Measurements from ENCODE around the gene RFTN1. TPM values are rescaled to one million over a fixed set of nuclear protein-coding genes. Genes with fewer than 3 reads are reported as not detected.
"Not testable (repeated sequence)": the region's sequence is repeated elsewhere in the genome, so short reads cannot be mapped to it uniquely, and the experiment has no call there.

Gene RFTN1
- total RNA-seq, 1 donor from 2014 or later, result 25.0 TPM

DNA sequence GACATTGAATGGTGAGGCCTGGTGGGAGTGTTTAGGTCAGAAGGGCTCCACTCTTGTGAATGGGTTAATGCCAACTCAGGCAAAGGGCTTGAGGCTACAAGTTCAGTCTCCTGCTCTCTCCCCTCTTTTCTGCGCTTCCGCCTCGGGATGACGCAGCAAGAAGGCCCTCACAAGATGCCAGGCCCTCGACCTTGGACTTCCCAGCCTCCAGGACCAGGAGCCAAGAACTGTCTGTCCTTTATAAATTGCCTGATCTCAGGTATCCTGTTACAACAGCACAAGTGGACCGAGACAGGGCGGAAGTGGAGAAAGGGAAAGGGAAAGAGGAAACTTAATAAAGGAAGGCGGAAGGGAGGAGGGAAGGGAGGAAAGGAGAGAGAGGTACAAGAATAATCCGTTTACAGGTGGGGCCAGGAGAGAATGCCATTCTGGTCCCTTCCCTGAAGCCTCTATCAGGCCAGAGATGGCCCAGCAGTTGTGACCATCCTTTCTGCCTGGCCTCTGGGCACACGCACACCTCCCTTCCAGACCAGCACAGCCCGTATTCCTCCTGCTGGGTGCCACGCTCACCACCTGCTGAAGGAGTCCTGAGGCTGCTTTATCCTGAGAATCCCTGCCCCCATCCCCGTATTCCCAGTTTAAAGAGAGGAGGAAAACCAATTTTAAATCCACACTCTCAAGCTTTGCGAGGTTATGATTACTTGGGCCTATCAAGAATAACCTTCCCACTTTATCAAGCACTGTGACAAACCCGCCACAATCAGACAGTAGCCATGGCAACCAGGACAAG, 184.3 kb downstream of the RFTN1 start:
- DNase-seq (no peak), ATAC-seq (no peak)
- intact Hi-C loops (cut with micrococcal nuclease), result no loop called here

DNA sequence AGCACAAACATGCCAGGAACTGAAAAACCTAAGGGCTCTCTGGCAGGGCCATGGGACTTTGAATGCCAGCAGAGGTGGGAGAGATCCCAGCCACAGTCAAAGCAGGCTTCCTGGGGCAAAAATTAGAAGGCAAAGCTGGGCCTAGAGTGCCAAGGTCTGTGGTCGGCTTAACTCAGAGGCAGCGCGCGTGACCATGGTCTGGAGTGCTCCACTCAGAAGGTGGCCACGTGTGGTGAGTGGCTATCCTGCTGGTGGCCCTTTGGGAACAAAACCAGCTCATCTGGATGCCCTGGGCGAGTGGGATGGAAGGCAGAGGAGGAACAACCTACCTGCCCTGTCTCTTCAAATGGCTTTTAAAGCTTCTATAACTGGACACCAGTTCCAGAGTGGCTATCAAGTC, 185.4 kb downstream of the RFTN1 start:
- no peak for ATAC-seq
- intact Hi-C loops (cut with micrococcal nuclease), result no loop called here
- DNase-seq, result no peak

DNA sequence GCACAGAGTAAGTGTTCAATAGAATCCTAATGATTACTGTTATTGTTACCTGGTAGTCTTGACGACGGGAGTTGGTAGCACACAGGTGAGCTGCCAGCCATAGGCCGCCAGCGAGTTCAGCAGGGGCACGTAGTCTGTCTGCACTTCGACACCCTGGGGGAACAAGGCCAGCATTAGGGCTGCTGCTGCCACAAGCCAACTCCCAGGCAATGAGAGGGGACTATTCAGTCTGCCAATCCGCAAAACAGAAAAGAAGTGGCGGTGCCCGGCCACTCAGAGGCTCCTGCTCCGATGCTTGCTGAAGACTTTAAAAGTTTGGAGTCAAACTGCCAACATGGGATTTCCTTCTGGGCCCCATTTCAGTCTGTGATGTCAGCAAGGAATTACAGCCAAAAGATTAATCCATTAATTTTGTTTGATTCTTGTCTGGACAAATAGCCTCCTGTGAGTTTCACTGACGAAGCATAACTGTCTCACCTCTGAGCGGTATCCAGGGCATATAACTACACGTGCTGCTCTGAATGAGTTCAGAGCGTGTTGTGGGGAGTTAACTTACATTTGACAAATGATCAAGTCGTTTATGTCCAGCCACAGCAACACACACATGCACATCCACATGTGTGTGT, 186.7 kb downstream of the RFTN1 start:
- DNase-seq (no peak), ATAC-seq (no peak)
- intact Hi-C loops (cut with micrococcal nuclease), result no loop called here

DNA sequence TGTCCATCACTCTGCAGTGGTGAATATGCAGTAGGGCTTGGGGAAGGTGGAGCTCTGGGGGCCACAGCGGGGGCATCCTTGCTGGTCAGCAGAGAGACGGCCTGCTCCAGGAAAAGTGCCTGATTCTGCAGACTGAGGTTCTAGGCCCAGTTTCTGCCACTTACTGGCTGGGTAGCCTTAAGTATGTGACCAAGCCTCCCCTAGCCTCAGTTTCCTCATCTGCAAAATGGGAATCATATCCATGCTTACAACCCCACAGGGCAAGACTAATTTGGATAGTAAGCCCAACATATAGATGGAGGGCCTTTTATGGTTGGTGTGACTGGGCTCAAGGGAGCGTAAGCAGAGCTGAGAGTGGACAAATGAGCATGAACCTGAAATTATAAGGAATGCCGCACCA, 187.6 kb downstream of the RFTN1 start:
- intact Hi-C loops (cut with micrococcal nuclease), result no loop called here
- DNase-seq, result no peak
- ATAC-seq, result no peak

DNA sequence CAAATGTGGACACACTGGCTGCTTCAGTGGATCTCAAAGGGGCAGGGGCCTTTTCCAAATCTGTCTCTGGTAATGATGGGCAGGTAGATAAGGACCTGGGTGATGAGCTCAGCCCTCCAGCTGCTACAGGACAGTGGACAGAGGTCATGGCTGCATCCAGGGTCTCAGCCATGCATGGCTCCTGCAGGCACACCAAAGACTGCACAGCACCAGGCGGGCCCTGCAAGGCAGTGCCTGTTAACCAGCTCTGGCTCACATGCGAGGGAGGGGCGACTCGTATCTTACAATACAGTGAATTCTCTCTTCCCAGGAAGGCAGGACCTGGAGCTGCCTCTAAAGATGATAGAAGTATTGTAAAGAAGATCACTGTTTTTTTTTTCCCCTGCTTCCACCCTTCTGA, 189.8 kb downstream of the RFTN1 start:
- no peak for DNase-seq
- ATAC-seq, result no peak
- intact Hi-C loops (cut with micrococcal nuclease), result no loop called here

DNA sequence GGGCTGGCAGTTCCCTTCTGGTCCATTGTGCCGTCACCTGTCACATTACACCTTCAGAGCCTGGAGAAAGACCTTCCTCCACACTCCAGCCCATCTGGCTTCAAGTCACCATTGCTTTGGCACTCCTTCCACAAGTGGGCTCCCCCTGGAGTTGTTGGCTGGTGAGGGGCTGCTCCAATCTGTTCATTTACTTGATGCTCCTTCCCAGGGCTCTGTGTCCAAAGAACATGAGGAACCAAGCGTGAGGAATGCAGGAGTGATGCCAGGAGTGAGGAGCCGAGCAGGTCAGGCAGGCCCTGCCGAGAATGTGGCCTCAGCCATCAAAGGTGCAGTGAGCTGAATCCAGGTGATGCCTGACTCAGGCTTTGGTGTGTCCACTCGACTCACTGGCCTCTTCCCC, 191.3 kb downstream of the RFTN1 start:
- ATAC-seq (peak; percentile 16), DNase-seq (no peak)
- intact Hi-C loops (cut with micrococcal nuclease), result no loop called here

DNA sequence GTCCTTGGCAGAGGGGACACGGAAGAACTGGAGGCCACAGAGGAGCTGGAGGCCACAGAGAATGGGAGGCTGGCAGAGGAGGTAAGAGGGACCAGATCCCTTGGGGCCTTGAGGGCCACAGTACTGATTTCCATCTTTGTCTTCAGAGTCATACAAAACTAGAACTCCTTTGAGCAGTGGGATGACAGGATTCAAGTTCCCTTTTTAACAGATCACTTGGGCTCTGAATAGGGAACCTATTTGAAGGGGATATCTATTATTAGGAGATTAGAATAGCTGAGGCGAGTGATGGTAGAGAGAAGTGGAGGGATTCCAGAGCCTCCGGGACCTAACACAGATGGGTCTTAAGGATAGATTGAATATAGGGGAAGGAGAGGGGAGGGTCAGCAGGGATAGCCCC, 192.8 kb downstream of the RFTN1 start:
- ATAC-seq (no peak), DNase-seq (no peak)
- intact Hi-C loops (cut with micrococcal nuclease), result no loop called here

DNA sequence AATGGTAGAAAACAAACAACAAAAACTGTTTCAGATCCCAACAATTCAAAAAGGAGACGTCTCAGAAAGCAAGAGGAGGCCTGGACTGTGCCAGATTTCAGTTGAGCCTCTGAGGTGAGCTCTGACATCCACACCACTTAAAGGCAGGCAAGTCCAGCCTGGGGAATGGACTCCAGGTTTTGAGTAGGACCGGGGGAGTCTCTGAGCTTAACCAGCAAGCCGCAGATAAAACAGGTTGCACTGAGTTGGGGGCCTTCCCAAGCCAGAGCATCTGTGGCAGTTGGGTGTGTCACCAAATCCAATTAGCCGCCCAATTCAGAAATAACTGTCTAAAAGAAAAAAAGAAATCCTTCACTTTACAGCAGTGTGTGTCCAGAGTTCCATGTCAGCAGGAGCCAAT, 193.8 kb downstream of the RFTN1 start:
- intact Hi-C loops (cut with micrococcal nuclease), result no loop called here
- DNase-seq, result no peak
- no peak for ATAC-seq

DNA sequence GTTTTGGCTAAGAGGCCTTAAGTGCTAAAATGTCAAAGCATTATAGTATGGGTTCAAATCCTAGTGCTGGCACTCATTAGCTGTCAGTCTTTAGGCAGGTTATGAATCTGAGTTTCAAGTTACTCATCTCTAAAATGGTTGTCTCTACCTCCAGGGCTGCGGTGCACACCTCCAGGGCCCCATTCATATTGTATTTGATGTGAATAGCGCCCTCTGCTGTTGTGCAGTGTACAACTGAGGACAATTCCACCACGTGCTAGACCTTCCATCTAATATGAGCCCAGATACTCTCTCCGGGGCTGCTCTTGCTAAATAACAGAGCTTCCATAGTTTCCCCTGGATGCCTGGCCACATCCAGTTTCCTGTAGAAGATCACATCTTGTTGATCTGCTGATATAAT, 194.2 kb downstream of the RFTN1 start:
- DNase-seq (no peak), ATAC-seq (no peak)
- intact Hi-C loops (cut with micrococcal nuclease), result no loop called here

DNA sequence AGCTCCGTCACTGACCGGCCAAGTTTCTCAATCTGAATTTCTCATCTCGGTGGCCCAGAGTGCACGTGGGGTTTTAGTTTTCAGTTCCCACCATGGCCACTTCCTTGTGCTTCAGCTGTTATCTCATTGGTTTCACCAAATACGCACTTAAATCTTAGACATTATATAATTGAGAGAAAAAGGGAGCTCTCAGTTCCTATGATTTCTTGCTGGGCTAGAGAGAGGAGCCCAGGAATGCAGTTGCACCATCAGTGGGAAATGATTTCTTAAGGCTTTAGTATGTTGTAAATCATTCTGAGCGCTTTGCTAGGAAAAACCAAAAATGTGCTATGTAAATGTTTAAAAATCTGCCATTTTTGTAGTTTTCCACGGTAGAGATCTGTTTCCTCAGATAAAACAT, 195.3 kb downstream of the RFTN1 start:
- intact Hi-C loops (cut with micrococcal nuclease), result no loop called here
- DNase-seq, result no peak
- ATAC-seq, result no peak

DNA sequence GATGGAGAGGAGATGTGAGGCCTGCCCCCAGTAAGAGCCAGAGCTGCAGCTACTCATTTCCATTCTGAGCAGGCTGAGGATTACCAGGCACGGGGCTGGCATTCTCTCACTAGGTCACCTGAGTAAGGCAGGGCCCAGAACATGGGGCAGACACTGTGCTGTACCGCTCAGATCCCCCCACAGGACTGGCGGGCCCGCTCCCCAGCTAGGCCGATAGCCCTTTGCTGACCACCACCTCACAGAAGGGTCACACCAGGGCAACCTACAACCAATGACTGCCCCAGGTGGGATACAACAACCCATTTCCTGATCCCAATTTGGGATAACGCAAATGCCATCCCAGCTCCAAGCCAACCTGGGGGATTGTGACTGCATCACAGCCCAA, 195.9 kb downstream of the RFTN1 start:
- intact Hi-C loops (cut with micrococcal nuclease), result no loop called here
- DNase-seq, result no peak
- no peak for ATAC-seq

DNA sequence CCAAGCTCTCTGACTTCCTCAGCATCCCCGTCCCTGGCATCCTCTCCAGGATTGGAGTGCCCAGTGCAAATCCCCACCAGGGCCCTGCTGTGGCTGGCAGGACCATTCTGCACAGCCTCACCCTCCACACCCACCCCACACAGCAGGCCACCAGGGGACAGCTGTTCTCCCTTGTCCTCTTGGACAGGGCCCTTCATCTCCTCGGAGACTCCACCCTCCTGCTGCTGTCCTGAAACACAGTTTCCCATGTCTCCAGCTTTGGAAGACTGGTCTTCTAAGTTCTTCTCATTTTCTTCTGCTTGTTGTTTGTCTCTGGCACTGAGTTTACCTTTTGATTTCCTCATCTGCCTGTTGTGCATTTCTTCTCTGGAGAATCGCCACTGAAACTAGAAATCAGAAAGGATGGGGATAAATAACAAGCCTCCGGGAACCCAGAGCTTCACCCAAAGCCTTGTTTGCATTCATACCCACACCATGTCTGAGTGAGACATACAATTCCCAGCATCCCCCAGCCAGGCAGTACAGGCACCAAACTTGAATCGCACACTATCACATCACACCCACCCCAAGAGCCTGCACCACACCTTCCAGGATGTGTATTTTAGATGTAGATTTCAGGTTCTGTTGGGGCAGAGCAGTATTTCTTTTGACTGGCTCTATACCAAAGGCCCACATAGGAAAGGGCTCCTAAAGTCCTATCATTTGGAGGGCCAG, 196.5 kb downstream of the RFTN1 start:
- intact Hi-C loops (cut with micrococcal nuclease), result no loop called here
- no peak for DNase-seq
- no peak for ATAC-seq

DNA sequence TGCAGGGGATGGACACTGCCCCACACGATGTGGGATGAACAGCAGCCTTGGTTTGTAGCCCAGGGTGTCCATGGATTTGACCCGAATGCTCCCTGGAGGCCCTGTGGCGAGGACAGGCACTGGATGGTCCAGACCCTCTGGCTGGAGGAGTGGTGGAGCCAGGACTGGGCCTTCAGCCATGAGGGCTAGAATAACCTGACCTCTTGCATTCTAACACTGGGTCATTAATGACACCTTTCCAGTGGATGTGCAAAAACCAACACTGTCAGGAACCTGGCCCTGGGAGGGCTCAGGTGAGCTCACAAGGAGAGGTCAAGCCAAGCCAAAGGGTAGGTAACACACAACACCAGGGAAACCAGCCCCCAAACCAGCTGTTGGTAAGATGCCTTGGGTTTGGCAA, 197.1 kb downstream of the RFTN1 start:
- no peak for ATAC-seq
- intact Hi-C loops (cut with micrococcal nuclease), result no loop called here
- no peak for DNase-seq

DNA sequence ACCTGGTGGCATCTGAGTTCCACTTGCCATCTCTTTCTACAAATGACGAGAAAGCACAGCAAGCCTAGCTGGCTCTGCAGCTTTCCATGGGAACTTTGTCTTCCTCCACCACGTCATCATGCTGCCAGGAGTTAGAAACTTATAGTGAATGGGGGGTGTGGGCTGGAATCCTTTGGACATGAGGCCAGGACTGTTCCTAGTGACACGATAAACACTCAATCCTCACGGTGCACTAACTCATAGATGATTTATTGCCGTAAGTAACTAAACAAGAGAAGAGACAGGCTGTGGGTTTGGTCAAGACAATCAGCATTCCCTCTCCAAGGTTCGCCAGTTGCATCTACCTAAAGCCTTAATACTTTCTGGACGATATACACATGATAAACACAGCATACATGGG, 197.9 kb downstream of the RFTN1 start:
- ATAC-seq (no peak), DNase-seq (no peak)
- intact Hi-C loops (cut with micrococcal nuclease), result no loop called here

DNA sequence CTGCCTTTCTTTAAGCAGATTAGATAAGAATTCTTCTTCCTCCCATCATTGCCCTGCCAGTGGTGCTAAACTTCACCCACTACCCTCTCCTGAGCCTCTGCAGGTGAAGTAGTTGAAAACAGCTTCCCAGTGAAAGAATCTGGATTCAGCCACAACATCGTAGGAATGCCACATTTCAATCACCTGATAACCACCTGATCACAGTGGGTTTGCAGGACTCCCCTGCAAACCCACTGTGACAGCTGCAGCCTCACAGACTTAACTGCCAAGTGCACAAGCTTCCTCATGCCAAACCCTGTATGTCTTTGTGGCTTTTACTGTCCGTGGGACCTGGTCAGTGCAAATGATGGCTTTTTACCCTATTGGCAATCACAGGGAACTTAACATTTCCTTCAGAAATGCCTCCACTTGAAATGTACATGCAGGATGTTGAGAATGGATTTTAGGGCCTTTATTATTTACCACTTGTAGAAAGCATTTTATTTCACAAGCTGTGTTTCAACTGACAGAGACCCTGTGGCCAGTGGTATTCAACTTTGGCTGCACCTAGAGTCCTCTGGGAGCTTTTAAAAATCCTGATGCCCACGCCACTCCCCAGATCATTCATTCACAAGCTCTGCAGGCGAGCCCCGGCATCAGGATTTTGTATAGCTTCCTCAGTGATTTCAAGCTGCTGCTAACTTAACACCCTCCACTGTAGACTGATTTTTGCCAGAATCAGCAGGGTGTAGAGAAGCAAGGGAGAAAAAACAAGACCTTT, 199.4 kb downstream of the RFTN1 start:
- DNase-seq (no peak), ATAC-seq (no peak)
- intact Hi-C loops (cut with micrococcal nuclease), result no loop called here

DNA sequence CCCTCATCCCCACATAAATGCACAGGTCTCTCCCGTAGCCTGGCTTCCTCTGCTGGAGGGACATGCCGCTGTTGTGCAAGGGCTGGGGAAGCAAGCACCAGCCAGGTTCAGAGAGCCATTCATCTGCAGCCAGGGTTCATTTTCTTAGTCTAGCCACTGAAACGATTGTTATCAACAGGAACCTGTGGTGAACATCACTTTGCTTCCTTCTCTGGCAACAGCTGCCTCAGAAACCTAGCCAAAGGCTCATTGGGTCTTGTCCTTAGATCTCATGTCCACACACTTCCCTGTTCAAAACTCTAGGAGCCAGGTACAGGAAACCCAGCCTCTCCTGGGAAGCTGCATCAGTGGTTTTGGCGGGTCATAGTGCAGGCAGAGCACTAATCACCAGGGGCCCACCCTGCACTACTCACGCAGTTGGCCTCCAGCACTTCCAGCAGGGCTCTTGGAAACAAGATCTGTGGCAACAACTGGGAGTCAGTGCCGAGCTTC, 201.5 kb downstream of the RFTN1 start:
- peak; percentile 84 for ATAC-seq
- intact Hi-C loops (cut with micrococcal nuclease), result no loop called here
- DNase-seq, result no peak

DNA sequence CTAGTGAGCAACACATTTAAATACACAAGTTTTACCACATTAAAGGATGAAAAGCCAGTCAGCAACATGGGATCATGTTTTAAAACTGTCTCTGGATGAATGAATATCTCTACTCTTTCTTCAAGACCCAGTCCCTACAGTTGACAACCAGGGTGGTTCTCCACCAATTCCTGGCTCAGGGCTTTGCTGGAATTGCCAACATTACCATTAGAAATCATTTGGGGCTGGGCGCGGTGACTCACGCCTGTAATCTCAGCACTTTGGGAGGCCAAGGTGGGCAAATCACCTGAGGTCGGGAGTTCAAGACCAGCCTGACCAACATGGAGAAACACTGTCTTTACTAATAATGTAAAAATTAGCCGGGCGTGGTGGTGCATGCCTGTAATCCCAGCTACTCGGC, 203.0 kb downstream of the RFTN1 start:
- DNase-seq; intact Hi-C loops (cut with micrococcal nuclease); ATAC-seq: not testable (repeated sequence)

DNA sequence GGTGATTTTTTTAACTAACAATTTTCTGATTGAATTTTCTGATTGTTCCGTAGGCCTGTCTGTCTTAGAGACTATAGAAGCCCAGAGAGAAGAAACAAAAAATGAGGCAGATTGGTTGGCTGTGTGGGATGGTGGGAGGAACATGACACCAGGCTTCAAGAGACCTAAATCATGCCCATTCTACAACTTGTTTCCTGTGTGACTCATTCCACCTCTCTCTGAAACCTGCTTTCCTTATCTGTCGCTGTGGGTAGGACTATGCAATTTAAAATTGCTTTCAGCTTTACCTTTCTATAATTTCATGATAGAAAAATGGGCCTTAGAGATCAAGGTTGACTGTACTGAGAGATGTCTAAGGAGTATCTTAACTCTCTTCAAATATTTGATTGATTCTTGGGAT, 203.9 kb downstream of the RFTN1 start:
- DNase-seq (no peak), ATAC-seq (no peak)
- intact Hi-C loops (cut with micrococcal nuclease), result no loop called here

DNA sequence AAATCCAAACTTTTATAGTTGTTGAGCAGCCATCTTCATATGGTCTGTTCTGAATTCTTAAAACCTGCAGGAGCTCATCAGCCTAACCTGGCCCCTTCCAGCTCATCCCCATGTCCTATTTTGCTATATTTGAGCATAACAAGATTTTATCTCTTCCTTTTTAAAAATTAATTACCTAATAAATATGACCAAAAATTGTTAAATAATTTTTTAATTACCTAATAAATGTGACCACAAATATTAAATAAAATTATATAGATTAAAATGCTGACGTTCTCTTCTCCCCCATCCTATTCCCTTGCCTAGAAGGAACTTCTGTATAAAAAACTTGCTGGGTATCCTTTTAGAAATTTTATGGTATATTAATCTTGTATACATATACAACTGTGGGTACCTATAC, 204.8 kb downstream of the RFTN1 start:
- DNase-seq, result no peak

More for the DNA sequence above, 204.8 kb downstream of the RFTN1 start:
- ATAC-seq, result no peak
- intact Hi-C loops (cut with micrococcal nuclease), result no loop called here

All from left ventricle myocardium superior (tissue), 1 donor.